Activated T-cell treated with anti-CD3 and anti-CD28 coated beads, Interleukin-2, amount 50 U/mL, for 24 hours (primary cell): ENCODE results near the gene ULK4.
"Not testable (repeated sequence)": the region's sequence is repeated elsewhere in the genome, so short reads cannot be mapped to it uniquely, and the experiment has no call there.

ENCODE experiments used
- DNase-seq: peaks from one replicate; pipeline ENCODE4 v3.0.0-alpha.2; 2020
- H3K27ac Mint-ChIP-seq: 2 replicates; pipeline ENCODE4 v1.8.0; 2020; ENCODE audit warnings: mild to moderate bottlenecking, mixed read lengths
- H3K27me3 Mint-ChIP-seq: 2 replicates; pipeline ENCODE4 v1.8.0; 2020; ENCODE audit warnings: mixed read lengths
- H3K36me3 Mint-ChIP-seq: 2 replicates; pipeline ENCODE4 v1.8.0; 2020; ENCODE audit warnings: low read depth, mixed read lengths
- H3K4me1 Mint-ChIP-seq: 2 replicates; pipeline ENCODE4 v1.8.0; 2020; ENCODE audit warnings: low read depth, mixed read lengths
- H3K4me3 Mint-ChIP-seq: 2 replicates; pipeline ENCODE4 v1.8.0; 2020; ENCODE audit warnings: mild to moderate bottlenecking, moderate library complexity, mixed read lengths
- H3K9me3 Mint-ChIP-seq: 2 replicates; pipeline ENCODE4 v1.8.0; 2020; ENCODE audit warnings: mixed read lengths

ULK4 gene

DNA sequence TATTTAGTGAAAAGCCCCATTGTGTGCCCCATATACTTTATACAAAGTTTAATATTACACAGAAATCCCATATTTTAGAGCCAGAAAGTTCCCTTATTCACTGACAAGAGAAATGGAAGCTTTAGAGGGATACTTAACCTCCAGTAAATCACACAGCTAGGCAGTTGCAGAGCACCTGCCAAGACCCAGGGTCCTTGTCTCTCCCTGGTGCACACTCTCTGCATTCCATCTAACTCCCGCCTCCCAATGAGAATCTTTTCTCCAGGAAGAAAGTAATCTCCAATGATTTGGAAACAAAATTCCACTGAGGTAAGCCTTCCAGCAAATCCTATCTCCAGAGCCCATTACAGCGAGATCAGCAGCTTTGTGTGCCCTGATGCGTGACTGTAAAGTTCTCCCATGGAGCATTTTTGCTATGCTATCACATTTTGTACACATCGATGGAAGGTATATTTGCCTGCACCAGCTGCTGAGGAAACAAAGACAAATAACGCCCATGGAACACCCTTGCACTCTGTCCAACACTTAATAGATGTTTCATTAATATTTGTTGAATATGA, 41.4 kb downstream of the ULK4 start:
- H3K9me3 Mint-ChIP-seq, result no peaks in the 10 kb centered on the region
- no peak for DNase-seq
- no peak overlapping the region for H3K27ac Mint-ChIP-seq
- peaks cover 14% of the 10 kb centered on the region for H3K36me3 Mint-ChIP-seq
- H3K4me3 Mint-ChIP-seq, result no peak overlapping the region
- H3K27me3 Mint-ChIP-seq, result no peaks in the 10 kb centered on the region
- H3K4me1 Mint-ChIP-seq, result no peaks in the 10 kb centered on the region

DNA sequence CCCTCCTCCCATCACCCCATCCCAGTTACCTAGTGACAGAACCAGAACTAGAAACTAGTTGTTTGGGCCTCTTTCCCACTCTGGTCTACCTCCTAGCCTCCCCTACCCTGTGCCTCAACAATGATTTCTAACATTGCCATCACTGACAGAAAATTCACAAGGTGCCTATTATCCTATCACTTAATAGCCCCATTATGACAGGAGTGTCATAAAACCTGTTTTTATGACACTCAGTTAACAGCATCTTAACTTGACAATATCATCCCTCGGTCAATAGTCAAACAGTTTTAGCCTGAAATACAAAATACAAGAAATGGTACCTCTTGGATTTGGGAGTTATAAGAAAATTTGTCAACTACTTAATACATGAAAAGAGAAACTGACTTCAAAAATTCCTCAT, 46.5 kb downstream of the ULK4 start:
- no peak overlapping the region for H3K27ac Mint-ChIP-seq
- peaks cover 28% of the 10 kb centered on the region for H3K36me3 Mint-ChIP-seq
- H3K4me1 Mint-ChIP-seq, result no peaks in the 10 kb centered on the region
- no peak overlapping the region for H3K4me3 Mint-ChIP-seq
- DNase-seq, result no peak
- H3K9me3 Mint-ChIP-seq, result no peaks in the 10 kb centered on the region
- H3K27me3 Mint-ChIP-seq, result no peaks in the 10 kb centered on the region

DNA sequence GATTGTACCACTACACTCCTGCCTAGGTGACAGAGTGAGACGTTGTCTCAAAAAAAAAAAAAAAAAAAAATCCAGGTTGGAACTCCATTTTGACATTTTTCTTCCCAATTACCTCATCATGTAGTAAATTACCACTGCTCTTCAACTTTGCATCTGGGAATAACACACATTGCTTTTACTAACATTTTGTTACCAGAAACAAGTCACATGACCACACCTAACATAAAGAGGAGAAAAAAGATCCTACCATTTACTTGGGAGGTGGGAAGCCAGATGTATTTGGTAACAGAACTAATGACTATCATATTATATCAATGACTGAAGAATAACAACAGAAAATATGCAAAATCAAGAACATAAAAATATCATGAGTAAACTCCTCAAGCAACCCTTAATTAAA, 49.6 kb downstream of the ULK4 start:
- Mint-ChIP-seq H3K9me3 (no peaks in the 10 kb centered on the region), H3K27ac (no peak overlapping the region), H3K4me3 (no peak overlapping the region), H3K27me3 (no peaks in the 10 kb centered on the region), H3K36me3 (peaks cover 31% of the 10 kb centered on the region), H3K4me1 (peaks cover 2% of the 10 kb centered on the region)
- DNase-seq, result no peak

DNA sequence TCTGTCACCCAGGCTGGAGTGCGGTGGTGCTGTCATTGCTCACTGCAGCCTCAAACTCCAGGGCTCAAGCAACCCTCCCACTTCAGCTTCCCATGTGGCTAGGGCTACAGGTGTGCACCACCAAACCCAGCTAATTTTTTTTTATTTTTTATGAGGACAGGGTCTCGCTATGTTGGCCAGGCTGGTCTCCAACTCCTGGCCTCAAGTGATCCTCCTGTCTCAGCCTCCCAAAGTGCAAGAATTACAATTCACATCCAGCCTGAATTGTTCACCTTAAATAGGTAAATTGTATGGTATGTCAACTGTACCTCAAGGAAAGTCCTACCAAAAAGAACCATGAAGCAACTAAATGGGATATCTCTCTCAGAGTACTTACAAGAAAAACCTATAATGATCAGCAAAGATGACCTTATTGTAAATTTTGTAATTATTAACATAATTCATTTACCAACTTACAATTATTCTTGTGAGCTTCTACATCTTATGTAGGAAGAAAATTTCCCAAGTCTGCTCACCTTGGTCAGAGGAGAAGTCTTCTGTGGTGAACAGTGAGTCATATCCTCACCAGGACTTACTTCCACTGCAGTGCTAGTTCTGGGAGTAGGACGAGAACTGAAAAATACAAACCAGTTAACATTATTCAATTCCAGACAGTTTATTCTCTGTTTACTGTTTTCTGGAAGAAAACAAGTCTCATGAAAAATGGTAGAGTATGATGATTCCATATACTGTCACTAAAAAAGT, 54.4 kb downstream of the ULK4 start:
- Mint-ChIP-seq H3K36me3 (peaks cover 47% of the 10 kb centered on the region), H3K27me3 (no peaks in the 10 kb centered on the region), H3K4me1 (peaks cover 2% of the 10 kb centered on the region), H3K9me3 (no peaks in the 10 kb centered on the region), H3K27ac (no peak overlapping the region), H3K4me3 (no peak overlapping the region)
- no peak for DNase-seq

DNA sequence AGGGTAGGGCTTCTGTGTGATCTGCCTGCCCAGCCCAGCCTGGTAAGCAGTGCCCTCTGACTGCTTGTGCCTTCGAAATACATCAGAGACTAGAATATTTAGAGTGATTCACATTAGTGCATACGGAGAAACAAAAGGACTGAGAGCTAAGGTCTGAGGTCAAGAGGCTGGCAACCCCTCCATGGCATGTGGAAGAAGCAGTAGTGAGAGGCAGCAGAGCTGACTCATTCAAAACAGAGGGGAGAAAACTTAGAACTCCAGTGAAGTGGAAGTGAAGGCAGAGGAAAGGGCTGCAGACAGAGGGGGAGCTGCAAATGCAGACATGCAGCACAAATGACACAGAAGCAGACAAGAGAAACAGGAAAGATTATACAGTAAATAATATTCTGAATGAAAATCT, 61.6 kb downstream of the ULK4 start:
- Mint-ChIP-seq H3K9me3 (no peaks in the 10 kb centered on the region), H3K4me1 (no peaks in the 10 kb centered on the region), H3K27ac (no peak overlapping the region), H3K4me3 (no peak overlapping the region), H3K36me3 (peaks cover 49% of the 10 kb centered on the region), H3K27me3 (no peaks in the 10 kb centered on the region)
- no peak for DNase-seq

DNA sequence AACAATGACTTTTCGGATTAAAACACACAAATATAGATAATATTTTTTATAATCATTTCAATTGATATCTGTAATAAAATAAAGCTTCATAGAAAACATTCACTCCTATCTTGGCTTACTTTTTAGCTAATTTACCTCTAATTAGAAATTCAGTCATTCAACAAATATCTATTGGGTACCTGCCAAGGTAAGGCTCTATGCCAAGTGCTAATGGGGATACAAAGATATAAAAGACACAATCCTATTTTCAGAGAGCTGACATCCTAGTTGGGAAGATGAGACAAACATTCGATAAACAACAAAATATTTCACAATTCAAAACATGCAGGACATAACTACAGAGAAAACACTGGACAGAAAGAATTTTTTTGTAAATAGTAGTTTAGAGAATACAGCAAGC, 63.3 kb downstream of the ULK4 start:
- H3K36me3 Mint-ChIP-seq, result peaks cover 52% of the 10 kb centered on the region
- no peaks in the 10 kb centered on the region for H3K9me3 Mint-ChIP-seq
- no peak overlapping the region for H3K4me3 Mint-ChIP-seq

DNA sequence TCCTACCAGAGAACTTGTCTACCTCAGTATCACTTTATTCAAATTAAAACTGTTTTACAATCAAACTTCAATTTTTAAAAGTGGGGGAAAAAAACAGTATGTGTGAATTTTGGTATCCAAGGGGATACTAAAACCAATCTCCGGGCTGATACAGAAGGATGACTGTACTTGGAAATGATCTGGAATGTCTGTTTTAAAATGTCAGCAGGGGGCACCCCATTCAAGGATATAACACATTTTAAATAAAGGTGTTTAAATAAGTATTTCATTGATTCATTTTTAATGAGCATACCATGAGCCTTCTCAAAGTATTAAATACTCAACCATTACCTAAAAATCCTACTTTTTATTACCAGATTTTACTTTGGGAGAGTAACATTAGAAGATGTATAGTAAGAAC, 67.9 kb downstream of the ULK4 start:
- H3K9me3 Mint-ChIP-seq, result peaks cover 8% of the 10 kb centered on the region
- H3K27ac Mint-ChIP-seq, result no peak overlapping the region
- H3K27me3 Mint-ChIP-seq, result no peaks in the 10 kb centered on the region
- H3K4me3 Mint-ChIP-seq, result no peak overlapping the region
- no peaks in the 10 kb centered on the region for H3K4me1 Mint-ChIP-seq
- DNase-seq, result no peak
- peaks cover 49% of the 10 kb centered on the region for H3K36me3 Mint-ChIP-seq

More for the DNA sequence above, 63.3 kb downstream of the ULK4 start:
- H3K4me1 Mint-ChIP-seq, result no peaks in the 10 kb centered on the region
- H3K27ac Mint-ChIP-seq, result no peak overlapping the region
- DNase-seq, result no peak
- no peaks in the 10 kb centered on the region for H3K27me3 Mint-ChIP-seq

DNA sequence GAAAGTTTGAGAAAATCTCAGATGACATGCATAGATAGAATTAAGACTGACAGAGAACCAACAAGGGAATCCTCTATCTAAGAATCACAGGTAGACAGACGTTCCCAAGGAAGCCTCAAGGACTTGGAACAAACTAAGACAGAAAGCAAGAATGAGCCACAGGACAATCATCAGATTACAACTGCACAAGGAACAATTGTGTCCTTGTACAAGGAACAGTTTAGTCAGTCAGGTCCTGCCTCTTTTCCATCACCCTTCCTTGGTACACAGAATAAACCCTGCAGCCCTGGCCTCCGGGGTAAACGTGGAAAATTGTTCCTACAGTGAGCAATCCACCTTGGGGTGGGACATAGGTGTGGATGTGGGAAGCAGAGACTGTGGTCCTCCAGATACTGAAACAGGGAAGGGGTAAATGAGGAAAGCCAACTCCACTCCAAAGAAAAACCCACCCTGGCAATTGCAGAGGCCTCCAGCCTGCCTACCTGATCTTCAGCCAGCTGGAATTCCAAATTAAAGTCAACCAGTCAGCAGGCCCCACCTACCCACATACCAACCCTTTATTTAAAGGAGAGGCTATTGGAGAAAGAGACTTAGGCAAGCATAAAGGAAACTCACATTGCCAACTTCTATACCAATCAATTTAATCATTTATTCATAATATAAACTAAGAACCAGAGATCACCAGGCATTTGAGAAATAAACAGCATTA, 73.4 kb downstream of the ULK4 start:
- Mint-ChIP-seq H3K27me3 (no peaks in the 10 kb centered on the region), H3K36me3 (peaks cover 19% of the 10 kb centered on the region), H3K9me3 (peaks cover 8% of the 10 kb centered on the region), H3K4me3 (no peak overlapping the region), H3K27ac (no peak overlapping the region), H3K4me1 (no peaks in the 10 kb centered on the region)
- DNase-seq, result no peak

DNA sequence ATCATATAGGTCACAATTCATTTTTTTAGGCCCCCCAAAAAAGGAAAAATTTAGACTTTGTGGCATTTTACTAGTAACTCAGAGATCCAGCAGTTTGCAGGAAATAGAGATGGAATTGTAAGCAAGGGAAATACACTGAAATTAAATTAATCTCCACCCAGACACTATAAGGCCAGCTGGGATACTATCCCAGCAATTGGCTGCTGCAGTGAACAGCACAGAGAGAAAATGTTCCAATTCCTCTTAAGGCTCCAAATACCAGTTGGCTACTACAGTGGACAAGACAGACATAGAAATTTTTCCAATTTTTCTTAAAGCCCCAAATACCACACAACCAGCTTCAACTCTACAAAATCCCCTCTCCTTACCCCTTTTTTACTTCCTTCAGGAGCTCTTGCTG, 78.9 kb downstream of the ULK4 start:
- no peak overlapping the region for H3K27ac Mint-ChIP-seq
- no peaks in the 10 kb centered on the region for H3K27me3 Mint-ChIP-seq
- no peaks in the 10 kb centered on the region for H3K9me3 Mint-ChIP-seq
- no peak overlapping the region for H3K4me3 Mint-ChIP-seq
- no peak for DNase-seq
- H3K4me1 Mint-ChIP-seq, result no peaks in the 10 kb centered on the region
- peaks cover 7% of the 10 kb centered on the region for H3K36me3 Mint-ChIP-seq

DNA sequence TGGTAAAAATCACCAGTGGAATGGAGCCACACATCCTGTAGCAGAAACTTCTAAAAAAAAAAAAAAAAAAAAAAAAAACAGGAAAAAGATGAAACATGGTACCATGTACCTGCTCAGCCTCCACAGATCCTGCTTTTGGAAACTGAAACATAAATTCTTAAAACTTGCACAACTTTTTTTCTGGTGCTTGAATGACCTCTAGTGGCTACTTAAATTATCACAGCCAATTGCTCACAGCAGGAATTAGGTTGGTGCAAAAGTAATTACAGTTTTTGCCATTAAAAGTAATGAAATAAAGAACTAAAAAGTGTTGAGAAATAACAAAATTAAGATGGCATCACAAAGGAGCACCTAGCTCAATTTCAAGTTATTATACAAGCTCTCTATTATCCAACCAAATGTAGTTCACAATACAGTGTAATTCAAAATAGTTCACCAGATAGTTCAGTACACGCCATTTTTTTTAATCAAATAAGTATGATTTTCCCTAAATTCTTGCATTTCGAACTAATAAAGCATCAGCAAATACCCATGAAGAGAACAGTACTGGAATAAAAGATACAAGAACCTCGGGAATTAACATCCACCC, 80.6 kb downstream of the ULK4 start:
- Mint-ChIP-seq H3K27ac (no peak overlapping the region), H3K4me3 (no peak overlapping the region), H3K9me3 (no peaks in the 10 kb centered on the region), H3K36me3 (peaks cover 8% of the 10 kb centered on the region), H3K27me3 (no peaks in the 10 kb centered on the region), H3K4me1 (no peaks in the 10 kb centered on the region)
- DNase-seq, result no peak

DNA sequence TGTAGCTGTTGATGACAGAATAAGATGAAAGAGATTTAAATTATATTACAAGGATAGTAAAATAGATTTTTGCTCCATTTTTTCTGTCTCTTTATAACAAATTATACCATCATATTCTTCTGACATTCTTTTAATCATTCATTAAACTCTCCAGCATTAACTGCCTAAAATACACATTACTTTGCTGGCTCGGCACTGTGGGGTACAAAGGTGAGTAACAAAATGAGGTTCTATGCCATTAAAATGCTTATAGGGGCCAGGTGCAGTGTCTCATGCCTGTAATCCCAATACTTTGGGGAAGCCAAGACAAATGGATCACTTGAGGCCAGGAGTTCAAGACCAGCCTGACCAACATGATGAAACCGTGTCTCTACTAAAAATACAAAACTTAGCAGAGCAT, 81.5 kb downstream of the ULK4 start:
- Mint-ChIP-seq H3K9me3 (no peaks in the 10 kb centered on the region), H3K27ac (no peak overlapping the region), H3K36me3 (peaks cover 9% of the 10 kb centered on the region), H3K4me3 (no peak overlapping the region), H3K27me3 (no peaks in the 10 kb centered on the region), H3K4me1 (no peaks in the 10 kb centered on the region)
- DNase-seq, result no peak

DNA sequence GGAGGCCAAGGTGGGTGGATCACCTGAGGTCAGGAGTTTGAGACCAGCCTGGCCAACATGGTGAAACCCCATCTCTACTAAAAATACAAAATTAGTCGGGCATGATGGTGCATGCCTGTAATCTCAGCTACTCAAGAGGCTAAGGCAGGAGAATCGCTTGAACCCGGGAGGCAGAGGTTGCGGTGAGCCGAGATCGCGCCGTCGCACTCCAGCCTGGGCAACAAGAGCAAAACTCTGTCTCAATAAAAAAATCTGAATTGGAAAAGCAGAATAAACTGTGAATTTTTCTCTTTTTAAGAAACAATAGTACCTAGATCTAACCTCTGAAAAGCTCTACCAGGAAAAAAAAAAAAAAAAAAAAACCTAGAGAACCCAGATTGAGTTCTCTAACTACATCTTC, 84.2 kb downstream of the ULK4 start:
- DNase-seq, H3K9me3 Mint-ChIP-seq, H3K27me3 Mint-ChIP-seq, H3K4me1 Mint-ChIP-seq, H3K4me3 Mint-ChIP-seq, H3K27ac Mint-ChIP-seq: not testable (repeated sequence)
- H3K36me3 Mint-ChIP-seq, result peaks cover 11% of the 10 kb centered on the region

DNA sequence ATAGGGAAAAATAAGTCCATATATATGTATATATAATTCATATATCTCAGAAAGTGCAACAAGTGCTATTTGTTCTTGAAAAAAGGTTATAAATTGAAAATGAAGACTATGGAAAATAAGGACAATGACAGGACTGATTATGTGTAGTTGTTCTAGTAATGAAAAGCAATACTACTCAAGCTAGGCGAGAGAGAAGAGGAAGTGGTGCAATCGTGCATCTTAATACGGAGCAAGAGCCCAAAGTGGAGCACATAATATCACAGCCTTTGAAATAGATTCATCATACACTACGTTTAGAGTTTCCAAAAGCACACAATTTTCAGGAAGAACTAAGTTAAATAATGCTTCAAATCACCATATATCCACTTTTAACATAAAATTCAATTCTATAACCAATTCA, 87.9 kb downstream of the ULK4 start:
- no peaks in the 10 kb centered on the region for H3K4me1 Mint-ChIP-seq
- DNase-seq, result no peak
- H3K4me3 Mint-ChIP-seq, result no peak overlapping the region
- no peaks in the 10 kb centered on the region for H3K27me3 Mint-ChIP-seq
- no peak overlapping the region for H3K27ac Mint-ChIP-seq
- H3K9me3 Mint-ChIP-seq, result no peaks in the 10 kb centered on the region
- H3K36me3 Mint-ChIP-seq, result peaks cover 11% of the 10 kb centered on the region

DNA sequence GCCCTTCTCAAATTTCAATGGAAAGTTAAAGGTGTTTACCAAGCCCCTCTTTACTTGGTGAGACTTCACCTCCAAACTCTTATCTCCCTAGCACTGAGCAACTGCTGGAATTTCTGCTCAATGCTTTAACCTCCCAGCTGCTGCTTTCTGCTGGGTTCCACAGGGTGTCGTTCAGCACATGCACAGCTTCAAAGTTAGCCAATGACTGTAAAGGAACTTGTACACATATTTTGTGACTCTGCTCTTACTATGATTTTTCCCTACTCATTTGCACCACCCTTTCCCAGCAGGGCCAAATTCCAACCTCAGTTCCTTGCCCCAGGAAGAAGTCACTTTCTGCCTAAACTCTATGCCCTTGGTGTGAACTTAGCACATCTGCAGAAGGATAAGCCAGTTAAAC, 89.7 kb downstream of the ULK4 start:
- no peak for DNase-seq
- Mint-ChIP-seq H3K27me3 (no peaks in the 10 kb centered on the region), H3K4me3 (no peak overlapping the region), H3K27ac (no peak overlapping the region), H3K9me3 (no peaks in the 10 kb centered on the region), H3K4me1 (no peaks in the 10 kb centered on the region), H3K36me3 (peaks cover 9% of the 10 kb centered on the region)

DNA sequence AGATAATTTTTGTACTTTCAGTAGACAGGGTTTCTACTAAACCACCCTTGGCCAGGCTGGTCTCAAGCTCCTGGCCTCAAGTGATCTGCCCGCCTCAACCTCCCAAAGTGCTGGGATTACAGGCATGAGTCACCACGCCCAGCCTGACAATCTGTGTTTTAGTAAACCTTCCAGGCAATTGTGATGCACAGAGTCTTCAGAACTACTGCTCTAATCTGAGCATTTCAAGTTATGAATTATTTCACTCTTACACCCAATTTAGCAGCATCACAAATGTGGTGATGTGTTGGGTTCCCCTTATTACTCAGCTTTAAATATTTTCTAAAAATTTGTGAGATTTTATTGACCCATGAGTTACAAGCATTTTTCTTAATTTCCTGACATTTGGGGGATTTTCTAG, 94.4 kb downstream of the ULK4 start:
- Mint-ChIP-seq H3K4me1 (no peaks in the 10 kb centered on the region), H3K9me3 (no peaks in the 10 kb centered on the region), H3K27me3 (no peaks in the 10 kb centered on the region), H3K36me3 (peaks cover 5% of the 10 kb centered on the region), H3K27ac (no peak overlapping the region), H3K4me3 (no peak overlapping the region)
- no peak for DNase-seq
